Measurements from ENCODE around the gene ENOPH1. TPM values are rescaled to one million over a fixed set of nuclear protein-coding genes. Genes with fewer than 3 reads are reported as not detected.

ENOPH1 gene
- total and polyA plus RNA-seq, 9 of the 15 experiments (the other 6 are each of a cell fraction or from before 2014, with no cell fraction given): 29.8 to 71.4 (median 48.9) TPM

DNA sequence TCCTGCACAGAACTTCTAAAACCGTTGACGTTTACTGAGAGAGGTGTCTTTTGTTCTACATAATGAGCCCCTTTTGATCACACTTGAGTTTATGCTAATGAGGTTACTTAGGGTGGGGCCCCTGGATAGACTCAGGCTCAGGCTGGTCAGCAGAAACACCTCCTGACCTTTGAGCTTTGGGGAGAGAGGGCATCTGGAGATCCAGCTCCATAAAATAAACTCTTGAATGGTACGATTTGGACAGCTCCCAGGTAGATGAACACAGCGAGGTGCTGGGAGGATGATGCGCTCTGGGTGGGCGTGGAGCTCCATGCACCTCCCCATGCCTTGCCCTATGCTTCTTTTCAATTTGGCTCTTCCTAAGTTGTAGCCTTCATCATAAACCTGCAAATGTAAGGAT lies 52.0 kb downstream of the ENOPH1 start:
- intact Hi-C loops (cut with micrococcal nuclease): no loop called here
- DNase-seq (ENCODE audit: extremely low read depth in 1 of 4, low spot score in 3 of 4) (no peak), ATAC-seq (no peak)
- TF ChIP-seq ZSCAN32 (CRISPR knock-in tag; IDR thresholded peaks at IDR 0.05) (no peak), HDGF (IDR thresholded peaks at IDR 0.05) (no peak), SIX5 (IDR thresholded peaks at IDR 0.05; ENCODE audit: borderline replicate concordance in 1 of 2, insufficient read depth in 1 of 2, low read depth in 1 of 2, low read length in 2 of 2) (no peak), DNMT1 (IDR thresholded peaks at IDR 0.05) (no peak), EP300 (IDR thresholded peaks at IDR 0.05; ENCODE audit: low read length) (no peak), ZC3H4 (CRISPR knock-in tag; IDR thresholded peaks at IDR 0.05; ENCODE audit: borderline replicate concordance) (no peak), U2AF1 (optimal IDR thresholded peaks at IDR 0.05; ENCODE audit: low read depth, low read length) (no peak), FOXK2 (conservative IDR thresholded peaks at IDR 0.05 in 1 of 2, IDR thresholded peaks at IDR 0.05 in 1 of 2; ENCODE audit: low read depth in 2 of 2) (no peak)
- TF ChIP-seq, protein P1, sequence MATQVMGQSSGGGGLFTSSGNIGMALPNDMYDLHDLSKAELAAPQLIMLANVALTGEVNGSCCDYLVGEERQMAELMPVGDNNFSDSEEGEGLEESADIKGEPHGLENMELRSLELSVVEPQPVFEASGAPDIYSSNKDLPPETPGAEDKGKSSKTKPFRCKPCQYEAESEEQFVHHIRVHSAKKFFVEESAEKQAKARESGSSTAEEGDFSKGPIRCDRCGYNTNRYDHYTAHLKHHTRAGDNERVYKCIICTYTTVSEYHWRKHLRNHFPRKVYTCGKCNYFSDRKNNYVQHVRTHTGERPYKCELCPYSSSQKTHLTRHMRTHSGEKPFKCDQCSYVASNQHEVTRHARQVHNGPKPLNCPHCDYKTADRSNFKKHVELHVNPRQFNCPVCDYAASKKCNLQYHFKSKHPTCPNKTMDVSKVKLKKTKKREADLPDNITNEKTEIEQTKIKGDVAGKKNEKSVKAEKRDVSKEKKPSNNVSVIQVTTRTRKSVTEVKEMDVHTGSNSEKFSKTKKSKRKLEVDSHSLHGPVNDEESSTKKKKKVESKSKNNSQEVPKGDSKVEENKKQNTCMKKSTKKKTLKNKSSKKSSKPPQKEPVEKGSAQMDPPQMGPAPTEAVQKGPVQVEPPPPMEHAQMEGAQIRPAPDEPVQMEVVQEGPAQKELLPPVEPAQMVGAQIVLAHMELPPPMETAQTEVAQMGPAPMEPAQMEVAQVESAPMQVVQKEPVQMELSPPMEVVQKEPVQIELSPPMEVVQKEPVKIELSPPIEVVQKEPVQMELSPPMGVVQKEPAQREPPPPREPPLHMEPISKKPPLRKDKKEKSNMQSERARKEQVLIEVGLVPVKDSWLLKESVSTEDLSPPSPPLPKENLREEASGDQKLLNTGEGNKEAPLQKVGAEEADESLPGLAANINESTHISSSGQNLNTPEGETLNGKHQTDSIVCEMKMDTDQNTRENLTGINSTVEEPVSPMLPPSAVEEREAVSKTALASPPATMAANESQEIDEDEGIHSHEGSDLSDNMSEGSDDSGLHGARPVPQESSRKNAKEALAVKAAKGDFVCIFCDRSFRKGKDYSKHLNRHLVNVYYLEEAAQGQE (IDR thresholded peaks at IDR 0.05; ENCODE audit: borderline replicate concordance): no peak
- TF ChIP-seq, protein P1 (CRISPR knock-in tag; IDR thresholded peaks at IDR 0.05; ENCODE audit: low read depth): no peak
- TF ChIP-seq, protein P2, sequence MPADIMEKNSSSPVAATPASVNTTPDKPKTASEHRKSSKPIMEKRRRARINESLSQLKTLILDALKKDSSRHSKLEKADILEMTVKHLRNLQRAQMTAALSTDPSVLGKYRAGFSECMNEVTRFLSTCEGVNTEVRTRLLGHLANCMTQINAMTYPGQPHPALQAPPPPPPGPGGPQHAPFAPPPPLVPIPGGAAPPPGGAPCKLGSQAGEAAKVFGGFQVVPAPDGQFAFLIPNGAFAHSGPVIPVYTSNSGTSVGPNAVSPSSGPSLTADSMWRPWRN (IDR thresholded peaks at IDR 0.05; ENCODE audit: low read depth): no peak
- TF ChIP-seq, protein P3, sequence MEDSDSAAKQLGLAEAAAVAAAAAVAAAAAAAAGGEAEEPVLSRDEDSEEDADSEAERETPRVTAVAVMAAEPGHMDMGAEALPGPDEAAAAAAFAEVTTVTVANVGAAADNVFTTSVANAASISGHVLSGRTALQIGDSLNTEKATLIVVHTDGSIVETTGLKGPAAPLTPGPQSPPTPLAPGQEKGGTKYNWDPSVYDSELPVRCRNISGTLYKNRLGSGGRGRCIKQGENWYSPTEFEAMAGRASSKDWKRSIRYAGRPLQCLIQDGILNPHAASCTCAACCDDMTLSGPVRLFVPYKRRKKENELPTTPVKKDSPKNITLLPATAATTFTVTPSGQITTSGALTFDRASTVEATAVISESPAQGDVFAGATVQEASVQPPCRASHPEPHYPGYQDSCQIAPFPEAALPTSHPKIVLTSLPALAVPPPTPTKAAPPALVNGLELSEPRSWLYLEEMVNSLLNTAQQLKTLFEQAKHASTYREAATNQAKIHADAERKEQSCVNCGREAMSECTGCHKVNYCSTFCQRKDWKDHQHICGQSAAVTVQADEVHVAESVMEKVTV (CRISPR knock-in tag; IDR thresholded peaks at IDR 0.05): no peak

More for the DNA sequence above, 52.0 kb downstream of the ENOPH1 start:
- ChIA-PET CTCF (ENCODE audit: low intra/inter-chr PET ratio) (no interaction called here), POLR2A (no interaction called here)
- H3K9me3 ChIP-seq (replicated peaks; ENCODE audit: control insufficient read depth, insufficient read depth, low read depth, low read length): no peaks in the 10 kb centered on the region
- H3K9me1 ChIP-seq (ENCODE audit: control insufficient read depth, insufficient read depth, low read length): no peaks in the 10 kb centered on the region
- 2% methylated on average over 6 of the region's 6 CpGs for WGBS (ENCODE audit: insufficient coverage, low coverage, missing lambda C conversion rate)
- H2AFZ ChIP-seq (ENCODE audit: low read depth, low read length): no peak overlapping the region
- H3K4me3 ChIP-seq: no peak overlapping the region
- in situ Hi-C loops (cut with MboI): no loop called here
- H3K27ac ChIP-seq (ENCODE audit: extremely low read depth, low read depth, low read length): no peak overlapping the region
- no peaks in the 10 kb centered on the region for H3K79me2 ChIP-seq (ENCODE audit: control insufficient read depth, insufficient read depth, low read length)
- FAIRE-seq: no peak
- no peaks in the 10 kb centered on the region for H3K36me3 ChIP-seq (ENCODE audit: control insufficient read depth, insufficient read depth, low read length)
- H3K9ac ChIP-seq (ENCODE audit: insufficient read depth in 1 of 2, low read depth in 2 of 2, low read length in 2 of 2): no peak overlapping the region
- H4K20me1 ChIP-seq (replicated peaks; ENCODE audit: control insufficient read depth, insufficient read depth, low read length): no peaks in the 10 kb centered on the region
- no peak overlapping the region for H3K4me2 ChIP-seq (ENCODE audit: insufficient read depth, low read length)
- no TSS peak for BruUV-seq (replicated peaks)
- peaks cover 32 to 49% of the 10 kb centered on the region in 2 experiments for H3K27me3 ChIP-seq (ENCODE audit: control insufficient read depth in 2 of 2, insufficient read depth in 2 of 2, low read length in 2 of 2)
- no peaks in the 10 kb centered on the region; a peak in 1 of 5 replicates for H3K4me1 ChIP-seq (replicated peaks in 1 of 2; ENCODE audit: control insufficient read depth in 2 of 2, insufficient read depth in 2 of 2, low read length in 2 of 2)
